ENCODE data around the gene HLA-DPA1. TPM values are rescaled to one million over a fixed set of nuclear protein-coding genes. Genes with fewer than 3 reads are reported as not detected.

Gene HLA-DPA1
- polyA plus RNA-seq, 1 experiment: 12.1 TPM

- POLR2A ChIA-PET: no interaction called here
- Histone ChIP-seq H3K36me3 (ENCODE audit: control insufficient read depth, insufficient read depth, low read length) (no peaks in the 10 kb centered on the region), H3K4me3 (ENCODE audit: low read depth, low read length) (no peak overlapping the region), H3K27me3 (ENCODE audit: control insufficient read depth, insufficient read depth, low read length) (peaks cover 4% of the 10 kb centered on the region)
- TF ChIP-seq, protein P1, sequence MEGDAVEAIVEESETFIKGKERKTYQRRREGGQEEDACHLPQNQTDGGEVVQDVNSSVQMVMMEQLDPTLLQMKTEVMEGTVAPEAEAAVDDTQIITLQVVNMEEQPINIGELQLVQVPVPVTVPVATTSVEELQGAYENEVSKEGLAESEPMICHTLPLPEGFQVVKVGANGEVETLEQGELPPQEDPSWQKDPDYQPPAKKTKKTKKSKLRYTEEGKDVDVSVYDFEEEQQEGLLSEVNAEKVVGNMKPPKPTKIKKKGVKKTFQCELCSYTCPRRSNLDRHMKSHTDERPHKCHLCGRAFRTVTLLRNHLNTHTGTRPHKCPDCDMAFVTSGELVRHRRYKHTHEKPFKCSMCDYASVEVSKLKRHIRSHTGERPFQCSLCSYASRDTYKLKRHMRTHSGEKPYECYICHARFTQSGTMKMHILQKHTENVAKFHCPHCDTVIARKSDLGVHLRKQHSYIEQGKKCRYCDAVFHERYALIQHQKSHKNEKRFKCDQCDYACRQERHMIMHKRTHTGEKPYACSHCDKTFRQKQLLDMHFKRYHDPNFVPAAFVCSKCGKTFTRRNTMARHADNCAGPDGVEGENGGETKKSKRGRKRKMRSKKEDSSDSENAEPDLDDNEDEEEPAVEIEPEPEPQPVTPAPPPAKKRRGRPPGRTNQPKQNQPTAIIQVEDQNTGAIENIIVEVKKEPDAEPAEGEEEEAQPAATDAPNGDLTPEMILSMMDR (IDR thresholded peaks at IDR 0.05; ENCODE audit: insufficient read depth, low read depth, low read length): no peak
- CTCF ChIA-PET: no interaction called here
- DNase-seq (ENCODE audit: low read depth): no peak
Observed at GRCh38 chr6:33088931-33089620, 15.6 kb upstream of the HLA-DPA1 start.

- Histone ChIP-seq H3K36me3 (ENCODE audit: control insufficient read depth, insufficient read depth, low read length) (no peaks in the 10 kb centered on the region), H3K4me3 (ENCODE audit: low read depth, low read length) (no peak overlapping the region), H3K27me3 (ENCODE audit: control insufficient read depth, insufficient read depth, low read length) (peaks cover 2% of the 10 kb centered on the region; the same call in 1 of the 2 replicates)
- TF ChIP-seq, protein P1 (IDR thresholded peaks at IDR 0.05; ENCODE audit: insufficient read depth, low read depth, low read length): no peak
- no peak for DNase-seq (ENCODE audit: low read depth)
- ChIA-PET POLR2A (no interaction called here), CTCF (interaction anchor here (0.6 kb wide), 1 partner anchor 64 kb away, joined by 3 read pairs; no protein-coding TSS in a partner anchor)
Observed at GRCh38 chr6:33088258-33088930, 14.9 kb upstream of the HLA-DPA1 start.

GRCh38 chr6:33085627-33086026 is 12.2 kb upstream of the HLA-DPA1 start:
- POLR2A ChIA-PET: no interaction called here
- H3K27me3 ChIP-seq (ENCODE audit: control insufficient read depth, insufficient read depth, low read length): peaks cover 3% of the 10 kb centered on the region; the same call in 1 of the 2 replicates
- CTCF ChIA-PET: interaction anchor here (0.9 kb wide), 1 partner anchor 76 kb away, joined by 3 read pairs; no protein-coding TSS in a partner anchor
- H3K36me3 ChIP-seq (ENCODE audit: control insufficient read depth, insufficient read depth, low read length): no peaks in the 10 kb centered on the region
- DNase-seq (ENCODE audit: low read depth): no peak
- H3K4me3 ChIP-seq (ENCODE audit: low read depth, low read length): no peak overlapping the region
- TF ChIP-seq, protein P1 (IDR thresholded peaks at IDR 0.05; ENCODE audit: insufficient read depth, low read depth, low read length): no peak

GRCh38 chr6:33082702-33083101 is 9.3 kb upstream of the HLA-DPA1 start:
- ChIA-PET POLR2A (no interaction called here), CTCF (interaction anchor here (0.9 kb wide), 1 partner anchor 179 kb away, joined by 3 read pairs; no protein-coding TSS in a partner anchor)
- no peak overlapping the region for H3K4me3 ChIP-seq (ENCODE audit: low read depth, low read length)
- peaks cover 5% of the 10 kb centered on the region for H3K27me3 ChIP-seq (ENCODE audit: control insufficient read depth, insufficient read depth, low read length)
- TF ChIP-seq, protein P1 (IDR thresholded peaks at IDR 0.05; ENCODE audit: insufficient read depth, low read depth, low read length): no peak
- H3K36me3 ChIP-seq (ENCODE audit: control insufficient read depth, insufficient read depth, low read length): no peaks in the 10 kb centered on the region
- DNase-seq (ENCODE audit: low read depth): no peak

GRCh38 chr6:33081098-33081824 is 7.8 kb upstream of the HLA-DPA1 start:
- H3K36me3 ChIP-seq (ENCODE audit: control insufficient read depth, insufficient read depth, low read length): no peaks in the 10 kb centered on the region
- peak overlapping the region; percentile 40 for H3K4me3 ChIP-seq (ENCODE audit: low read depth, low read length)
- peaks cover 5% of the 10 kb centered on the region for H3K27me3 ChIP-seq (ENCODE audit: control insufficient read depth, insufficient read depth, low read length)
- DNase-seq (ENCODE audit: low read depth): no peak
- ChIA-PET CTCF (interaction anchor here (1.0 to 1.4 kb wide), 3 partner anchors 15 to 195 kb away, joined by 3 read pairs; no protein-coding TSS in a partner anchor), POLR2A (no interaction called here)
- TF ChIP-seq, protein P1 (IDR thresholded peaks at IDR 0.05; ENCODE audit: insufficient read depth, low read depth, low read length): no peak

Data from BJ (cell line).